ENCODE results near the gene IDH2. TPM values are rescaled to one million over a fixed set of nuclear protein-coding genes. Genes with fewer than 3 reads are reported as not detected.

IDH2 gene
- total RNA-seq, 4 donors from 2014 or later: 15.7 to 41.4 (median 20.3) TPM

GRCh38 chr15:90079619-90080457 is 22.4 kb downstream of the IDH2 start:
- Histone ChIP-seq H3K27ac (no peak overlapping the region), H3K4me1 (no peaks in the 10 kb centered on the region), H3K36me3 (peaks cover 0 to 87% (median 2%) of the 10 kb centered on the region in 3 donors), H3K27me3 (no peaks in the 10 kb centered on the region), H3K4me3 (no peak overlapping the region), H3K9me3 (no peaks in the 10 kb centered on the region)
- 81 to 87% methylated on average over 23 to 28 of the region's 28 CpGs for whole genome bisulfite sequencing, 2 donors
- TF ChIP-seq CTCF (IDR thresholded peaks at IDR 0.05): no peak
- no peak for DNase-seq (ENCODE audit: low spot score in 2 of 2)

GRCh38 chr15:90078965-90079364 is 23.3 kb downstream of the IDH2 start:
- Histone ChIP-seq H3K4me1 (no peaks in the 10 kb centered on the region), H3K27me3 (no peaks in the 10 kb centered on the region), H3K4me3 (no peak overlapping the region), H3K36me3 (peaks cover 0 to 87% (median 0%) of the 10 kb centered on the region in 3 donors), H3K27ac (no peak overlapping the region), H3K9me3 (no peaks in the 10 kb centered on the region)
- DNase-seq (ENCODE audit: low spot score in 2 of 2): no peak
- TF ChIP-seq POLR2A (IDR thresholded peaks at IDR 0.05) (no peak), CTCF (IDR thresholded peaks at IDR 0.05) (no peak), EP300 (IDR thresholded peaks at IDR 0.05) (no peak)
- 82 to 88% methylated on average over 7 of the region's 7 CpGs for WGBS, 2 donors

GRCh38 chr15:90076716-90077115 is 25.6 kb downstream of the IDH2 start:
- no peaks in the 10 kb centered on the region for H3K9me3 ChIP-seq
- H3K27me3 ChIP-seq: no peaks in the 10 kb centered on the region
- TF ChIP-seq POLR2A (IDR thresholded peaks at IDR 0.05) (no peak), EP300 (IDR thresholded peaks at IDR 0.05) (no peak), CTCF (IDR thresholded peaks at IDR 0.05) (no peak)
- DNase-seq (ENCODE audit: low spot score in 2 of 2): no peak
- no peak overlapping the region for H3K27ac ChIP-seq
- H3K4me1 ChIP-seq: no peaks in the 10 kb centered on the region
- H3K36me3 ChIP-seq: peaks cover 0 to 88% (median 0%) of the 10 kb centered on the region in 3 donors
- H3K4me3 ChIP-seq: no peak overlapping the region
- 90 to 91% methylated on average over 6 of the region's 6 CpGs for WGBS, 2 donors

- H3K9me3 ChIP-seq: no peaks in the 10 kb centered on the region
- peaks cover 0 to 10% (median 0%) of the 10 kb centered on the region in 4 donors for H3K4me1 ChIP-seq
- peaks cover 0 to 78% (median 0%) of the 10 kb centered on the region in 3 donors for H3K36me3 ChIP-seq
- WGBS, 2 donors: 70 to 75% methylated on average over 13 of the region's 13 CpGs
- no peak overlapping the region for H3K27ac ChIP-seq
- TF ChIP-seq POLR2A (IDR thresholded peaks at IDR 0.05): no peak
- no peak for TF ChIP-seq CTCF (IDR thresholded peaks at IDR 0.05)
- no peak for TF ChIP-seq EP300 (IDR thresholded peaks at IDR 0.05)
- H3K27me3 ChIP-seq: no peaks in the 10 kb centered on the region
- no peak overlapping the region for H3K4me3 ChIP-seq
- no peak for DNase-seq (ENCODE audit: low spot score in 2 of 2)
These were observed 26.6 kb downstream of the IDH2 start for GRCh38 chr15:90075420-90076289.

GRCh38 chr15:90074916-90075315 is 27.4 kb downstream of the IDH2 start:
- TF ChIP-seq EP300 (IDR thresholded peaks at IDR 0.05) (no peak), CTCF (IDR thresholded peaks at IDR 0.05) (no peak), POLR2A (IDR thresholded peaks at IDR 0.05) (no peak)
- H3K27ac ChIP-seq: no peak overlapping the region
- no peak overlapping the region for H3K4me3 ChIP-seq
- no peak for DNase-seq (ENCODE audit: low spot score in 2 of 2)
- H3K4me1 ChIP-seq: peaks cover 0 to 12% (median 0%) of the 10 kb centered on the region in 4 donors
- no peaks in the 10 kb centered on the region for H3K9me3 ChIP-seq
- no peaks in the 10 kb centered on the region for H3K27me3 ChIP-seq
- 75 to 77% methylated on average over 5 of the region's 5 CpGs for WGBS, 2 donors
- H3K36me3 ChIP-seq: peaks cover 0 to 71% (median 0%) of the 10 kb centered on the region in 3 donors

Data from tibial nerve (tissue), 4 donors.